Measurements from ENCODE around the gene GCNT2.

GCNT2 gene

GRCh38 chr6:10582774-10583508 is 61.8 kb downstream of the GCNT2 start:
- TF ChIP-seq CTCF (conservative IDR thresholded peaks at IDR 0.05; ENCODE audit: low read length), result no peak
- H3K4me3 ChIP-seq (ENCODE audit: low read length), result no peak overlapping the region
- DNase-seq (ENCODE audit: low read depth), result no peak

GRCh38 chr6:10583509-10583901 is 62.4 kb downstream of the GCNT2 start:
- no peak for DNase-seq (ENCODE audit: low read depth)
- TF ChIP-seq CTCF (conservative IDR thresholded peaks at IDR 0.05; ENCODE audit: low read length), result no peak
- no peak overlapping the region for H3K4me3 ChIP-seq (ENCODE audit: low read length)

GRCh38 chr6:10584607-10585006 is 63.5 kb downstream of the GCNT2 start:
- TF ChIP-seq CTCF (conservative IDR thresholded peaks at IDR 0.05; ENCODE audit: low read length), result no peak
- no peak overlapping the region for H3K4me3 ChIP-seq (ENCODE audit: low read length)
- no peak for DNase-seq (ENCODE audit: low read depth)

- no peak overlapping the region for H3K4me3 ChIP-seq (ENCODE audit: low read length)
- no peak for TF ChIP-seq CTCF (conservative IDR thresholded peaks at IDR 0.05; ENCODE audit: low read length)
- no peak for DNase-seq (ENCODE audit: low read depth)
Observed at GRCh38 chr6:10585209-10585845, 64.2 kb downstream of the GCNT2 start.

GRCh38 chr6:10586302-10586701 is 65.2 kb downstream of the GCNT2 start:
- no peak for TF ChIP-seq CTCF (conservative IDR thresholded peaks at IDR 0.05; ENCODE audit: low read length)
- DNase-seq (ENCODE audit: low read depth), result no peak
- no peak overlapping the region for H3K4me3 ChIP-seq (ENCODE audit: low read length)

- TF ChIP-seq CTCF (conservative IDR thresholded peaks at IDR 0.05; ENCODE audit: low read length), result no peak
- H3K4me3 ChIP-seq (ENCODE audit: low read length), result no peak overlapping the region
Observed at GRCh38 chr6:10587656-10588406, 66.7 kb downstream of the GCNT2 start.

More at GRCh38 chr6:10587656-10588406, 66.7 kb downstream of the GCNT2 start:
- no peak for DNase-seq (ENCODE audit: low read depth)
